Activated naive CD8-positive, alpha-beta T cell treated with anti-CD3 and anti-CD28 coated beads, Interleukin-2, amount 50 U/mL, for 24 hours (primary cell): ENCODE data around the gene DNMBP.

Experiments used
- ATAC-seq: fragments of 150-1000 bp; cut with Tn5 transposase; one replicate; pipeline ENCODE4 v1.10.0; 2021
- DNase-seq: peaks from one replicate; pipeline ENCODE4 v3.0.0; 2021
- H3K27ac Mint-ChIP-seq: one replicate; pipeline ENCODE4 v1.8.0; 2021; ENCODE audit warnings: mild to moderate bottlenecking, mixed read lengths
- H3K27me3 Mint-ChIP-seq: one replicate; pipeline ENCODE4 v1.8.0; 2021; ENCODE audit warnings: mixed read lengths
- H3K36me3 Mint-ChIP-seq: one replicate; pipeline ENCODE4 v1.8.0; 2021; ENCODE audit warnings: low read depth, mixed read lengths
- H3K4me1 Mint-ChIP-seq: one replicate; pipeline ENCODE4 v1.8.0; 2021; ENCODE audit warnings: mixed read lengths
- H3K4me3 Mint-ChIP-seq: one replicate; pipeline ENCODE4 v1.8.0; 2021; ENCODE audit warnings: mild to moderate bottlenecking, moderate library complexity, mixed read lengths
- H3K9me3 Mint-ChIP-seq: one replicate; pipeline ENCODE4 v1.8.0; 2021; ENCODE audit warnings: mixed read lengths

DNMBP gene

DNA sequence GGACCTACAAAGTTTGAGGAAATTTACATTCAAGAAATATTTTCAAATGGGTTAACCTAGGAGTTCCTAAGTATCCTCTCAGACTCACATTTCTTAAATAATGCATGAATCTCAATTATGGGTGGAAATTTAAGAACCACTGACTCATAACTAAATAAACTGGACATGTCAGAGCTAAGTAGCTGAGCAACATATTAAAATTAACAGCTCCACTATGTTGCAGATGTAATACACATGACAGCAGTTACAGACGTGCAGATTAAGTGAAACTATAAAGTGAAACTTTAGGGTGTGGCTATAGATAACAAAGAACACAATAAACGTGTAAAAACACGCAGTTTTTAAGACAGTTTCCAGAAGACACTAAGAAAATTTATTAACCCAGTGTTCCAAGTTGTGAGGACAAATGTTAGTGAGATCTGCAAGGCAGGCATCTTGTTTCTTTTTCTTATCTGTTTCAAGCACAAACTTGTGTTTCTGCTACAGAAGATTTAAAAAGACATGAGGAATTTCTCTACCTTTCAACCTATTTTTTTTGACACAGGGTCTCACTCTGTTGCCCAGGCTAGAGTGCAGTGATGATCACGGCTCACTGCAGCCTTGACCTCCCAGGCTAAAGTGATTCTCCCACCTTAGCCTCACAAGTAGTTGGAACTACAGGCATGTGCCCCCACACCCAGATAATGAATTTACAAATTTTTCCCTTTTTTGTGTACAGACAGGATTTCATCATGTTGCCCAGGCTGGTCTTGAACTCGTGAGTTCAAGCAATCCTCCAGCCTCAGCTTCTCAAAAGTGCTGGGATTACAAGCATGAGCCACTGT is 25.3 kb downstream of the DNMBP start:
- Mint-ChIP-seq H3K27ac (no peak overlapping the region), H3K4me3 (no peak overlapping the region), H3K9me3 (no peaks in the 10 kb centered on the region), H3K36me3 (no peaks in the 10 kb centered on the region), H3K27me3 (no peaks in the 10 kb centered on the region), H3K4me1 (peaks cover 21% of the 10 kb centered on the region)
- no peak for ATAC-seq
- no peak for DNase-seq

DNA sequence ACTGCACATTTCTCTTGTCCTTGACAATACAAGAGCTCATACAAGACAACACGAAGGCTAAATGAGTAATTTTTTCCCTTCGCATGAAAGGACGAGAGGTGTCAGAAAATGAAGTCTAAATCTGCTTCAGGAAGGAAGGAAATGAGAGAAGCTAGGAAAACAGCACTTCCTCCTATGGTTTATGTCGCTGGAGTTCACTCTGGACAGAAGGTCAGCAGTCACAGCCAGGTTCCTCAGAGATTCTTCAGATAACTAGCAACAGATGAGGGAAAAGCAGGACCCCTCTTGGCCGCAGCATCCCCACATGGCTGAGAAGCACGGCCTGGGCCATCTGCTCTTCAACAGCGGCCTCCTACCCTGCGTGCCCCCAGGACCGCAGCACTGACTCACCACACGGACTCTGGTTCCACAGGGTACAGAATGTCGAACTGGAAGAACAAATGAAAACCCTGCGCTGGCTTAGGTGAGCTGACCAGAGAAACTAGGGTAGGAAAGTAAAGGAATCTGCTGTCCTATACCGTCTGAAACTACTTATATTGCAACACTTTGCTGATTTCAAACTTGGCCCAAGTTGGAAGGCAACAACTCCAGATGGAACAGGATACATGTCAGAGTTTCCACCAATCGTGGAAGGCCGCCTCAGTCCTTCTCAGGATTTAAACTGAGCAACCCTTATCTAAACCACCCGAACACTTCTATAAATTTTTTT is 26.3 kb downstream of the DNMBP start:
- H3K9me3 Mint-ChIP-seq, result no peaks in the 10 kb centered on the region
- no peaks in the 10 kb centered on the region for H3K36me3 Mint-ChIP-seq
- no peak overlapping the region for H3K4me3 Mint-ChIP-seq
- peaks cover 21% of the 10 kb centered on the region for H3K4me1 Mint-ChIP-seq
- no peak overlapping the region for H3K27ac Mint-ChIP-seq
- no peaks in the 10 kb centered on the region for H3K27me3 Mint-ChIP-seq
- ATAC-seq (no peak), DNase-seq (no peak)

DNA sequence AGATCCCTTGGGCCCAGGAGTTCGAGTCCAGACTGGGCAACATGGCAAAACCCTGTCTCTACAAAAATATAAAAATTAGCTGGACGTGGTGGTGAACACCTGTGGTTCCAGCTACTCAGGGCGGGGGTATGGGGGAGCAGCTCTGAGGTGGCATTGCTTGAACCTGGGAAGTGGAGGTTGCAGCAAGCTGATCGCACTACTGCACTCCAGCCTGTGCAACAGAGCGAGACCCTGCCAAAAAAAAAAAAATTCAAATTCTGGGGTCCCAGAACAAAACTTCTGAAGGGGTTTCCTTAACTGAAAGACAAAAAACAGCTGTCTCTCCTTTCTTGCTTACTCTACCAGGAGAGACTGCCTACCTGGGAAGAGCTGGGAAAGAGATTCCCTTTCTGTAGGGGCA is 27.0 kb downstream of the DNMBP start:
- H3K27ac Mint-ChIP-seq, result no peak overlapping the region
- no peaks in the 10 kb centered on the region for H3K9me3 Mint-ChIP-seq
- H3K4me1 Mint-ChIP-seq, result peaks cover 21% of the 10 kb centered on the region
- ATAC-seq, result no peak
- no peaks in the 10 kb centered on the region for H3K36me3 Mint-ChIP-seq
- H3K4me3 Mint-ChIP-seq, result no peak overlapping the region
- H3K27me3 Mint-ChIP-seq, result no peaks in the 10 kb centered on the region
- DNase-seq, result no peak

DNA sequence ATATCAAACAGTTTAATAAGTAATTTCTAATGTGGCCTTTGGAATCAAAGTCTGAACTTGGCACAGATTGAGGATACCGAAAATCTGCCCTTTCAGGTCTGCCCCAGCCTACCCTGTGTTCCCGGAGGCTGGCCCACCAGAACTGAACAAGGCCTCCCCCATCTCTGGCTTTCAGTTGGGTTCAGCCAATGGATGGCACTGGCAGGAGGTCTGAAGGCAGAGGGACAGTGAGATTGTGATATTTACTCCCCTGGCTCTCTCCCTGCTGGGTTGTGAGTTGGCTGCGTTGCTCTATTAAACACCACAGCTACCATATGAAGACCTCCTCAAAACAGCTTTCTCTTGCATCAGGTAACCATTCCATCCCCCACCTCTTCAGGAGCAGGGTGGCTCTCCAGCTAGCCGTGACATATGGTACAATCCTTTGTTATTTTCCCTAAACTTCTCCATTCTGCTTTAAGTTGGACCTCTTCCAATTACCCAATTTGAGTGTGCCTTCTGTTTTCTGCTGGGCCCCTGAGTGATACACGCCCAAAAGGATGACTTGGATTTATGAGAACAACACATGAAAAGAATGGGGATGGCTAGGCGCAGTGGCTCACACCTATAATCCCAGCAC is 28.1 kb downstream of the DNMBP start:
- Mint-ChIP-seq H3K27me3 (no peaks in the 10 kb centered on the region), H3K36me3 (no peaks in the 10 kb centered on the region), H3K4me1 (peaks cover 21% of the 10 kb centered on the region), H3K4me3 (no peak overlapping the region), H3K27ac (no peak overlapping the region), H3K9me3 (no peaks in the 10 kb centered on the region)
- DNase-seq (no peak), ATAC-seq (no peak)

DNA sequence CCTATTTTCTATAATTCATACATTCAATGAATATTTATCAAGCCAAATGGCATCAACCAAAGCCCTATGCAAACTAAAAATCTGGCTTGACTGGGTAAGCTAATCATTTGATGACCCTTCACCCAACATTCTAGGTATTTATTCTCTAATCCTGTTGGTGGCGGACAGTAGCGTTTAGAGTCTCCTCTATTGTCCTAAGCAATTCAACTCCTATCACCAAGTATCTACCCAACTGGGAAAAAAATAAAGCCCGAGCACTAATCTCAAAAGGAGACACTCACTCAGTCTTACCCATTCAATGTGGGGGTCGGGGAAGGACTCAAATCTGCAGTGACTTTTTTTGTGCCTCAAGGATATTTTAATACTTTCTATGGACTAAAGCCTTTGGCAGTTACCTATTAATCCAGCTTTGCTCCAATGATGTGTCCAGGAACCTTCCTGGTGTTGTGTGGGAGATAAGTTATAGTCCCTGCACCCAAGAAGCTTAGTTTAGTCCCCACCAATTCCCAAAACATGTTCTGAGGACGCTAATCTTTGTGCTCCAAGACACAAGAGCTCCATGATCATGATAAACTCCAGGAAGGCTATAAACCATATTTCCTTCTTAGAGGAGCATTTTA is 30.6 kb downstream of the DNMBP start:
- H3K4me3 Mint-ChIP-seq, result no peak overlapping the region
- no peaks in the 10 kb centered on the region for H3K36me3 Mint-ChIP-seq
- no peaks in the 10 kb centered on the region for H3K9me3 Mint-ChIP-seq
- H3K4me1 Mint-ChIP-seq, result peaks cover 22% of the 10 kb centered on the region
- DNase-seq (no peak), ATAC-seq (no peak)
- no peaks in the 10 kb centered on the region for H3K27me3 Mint-ChIP-seq
- H3K27ac Mint-ChIP-seq, result no peak overlapping the region

DNA sequence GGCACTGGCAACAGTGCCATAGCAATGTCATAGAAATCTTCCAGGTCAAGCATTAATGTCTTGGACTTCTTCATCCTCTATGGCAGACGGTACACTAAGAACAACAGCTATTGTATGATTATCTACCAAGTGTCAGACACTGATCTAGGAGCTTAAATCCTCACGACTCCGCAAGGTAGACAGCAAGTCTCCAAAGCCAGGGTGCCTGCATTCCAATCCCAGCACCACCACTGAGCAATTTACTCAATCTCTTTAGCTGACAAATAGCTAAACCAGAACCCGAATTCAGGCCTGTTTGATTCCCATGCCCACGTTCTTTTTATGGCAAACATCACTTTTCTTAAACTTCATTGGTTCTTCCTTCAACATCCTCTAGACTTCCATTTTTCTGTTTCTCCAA is 31.8 kb downstream of the DNMBP start:
- Mint-ChIP-seq H3K36me3 (no peaks in the 10 kb centered on the region), H3K27me3 (no peaks in the 10 kb centered on the region), H3K4me1 (peaks cover 12% of the 10 kb centered on the region), H3K4me3 (no peak overlapping the region), H3K9me3 (no peaks in the 10 kb centered on the region), H3K27ac (no peak overlapping the region)
- DNase-seq (no peak), ATAC-seq (no peak)

DNA sequence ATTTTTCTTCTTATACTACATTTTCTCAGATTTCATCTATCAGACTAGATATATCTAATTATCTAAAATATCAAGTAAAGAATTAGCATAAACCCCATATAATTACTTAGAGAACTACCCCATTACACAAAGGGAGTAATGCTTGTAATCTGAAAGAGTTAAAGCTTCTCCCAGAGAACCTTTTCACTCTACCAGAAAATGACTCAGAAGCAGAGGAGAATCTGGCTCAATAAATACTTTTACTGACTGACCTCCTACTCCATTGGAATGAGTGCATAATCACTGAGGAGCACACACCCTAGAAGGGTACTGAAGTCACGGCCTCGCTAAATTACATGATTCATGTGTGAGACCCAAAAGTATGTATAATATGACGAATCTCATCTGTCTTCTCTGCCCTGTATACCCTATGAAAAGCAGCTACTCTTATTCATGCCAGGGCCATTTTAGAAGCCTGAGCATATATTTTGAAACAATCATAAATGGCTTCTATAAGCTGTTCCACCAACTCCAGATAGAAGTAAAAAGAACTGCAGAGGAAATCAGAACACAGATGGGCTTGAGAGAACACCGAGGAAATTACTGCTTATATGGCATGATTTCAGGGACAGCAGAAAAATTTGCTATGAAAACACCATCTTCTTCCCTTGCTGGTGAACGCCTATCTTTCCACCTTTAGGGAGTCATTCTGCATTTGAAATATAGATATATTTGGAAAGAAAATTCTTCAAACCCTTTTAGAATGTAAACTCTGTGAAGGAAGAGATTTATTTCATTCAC is 32.7 kb downstream of the DNMBP start:
- H3K27ac Mint-ChIP-seq, result no peak overlapping the region
- DNase-seq (no peak), ATAC-seq (no peak)
- no peaks in the 10 kb centered on the region for H3K36me3 Mint-ChIP-seq
- H3K27me3 Mint-ChIP-seq, result no peaks in the 10 kb centered on the region
- H3K9me3 Mint-ChIP-seq, result no peaks in the 10 kb centered on the region
- H3K4me3 Mint-ChIP-seq, result no peak overlapping the region
- peaks cover 11% of the 10 kb centered on the region for H3K4me1 Mint-ChIP-seq

DNA sequence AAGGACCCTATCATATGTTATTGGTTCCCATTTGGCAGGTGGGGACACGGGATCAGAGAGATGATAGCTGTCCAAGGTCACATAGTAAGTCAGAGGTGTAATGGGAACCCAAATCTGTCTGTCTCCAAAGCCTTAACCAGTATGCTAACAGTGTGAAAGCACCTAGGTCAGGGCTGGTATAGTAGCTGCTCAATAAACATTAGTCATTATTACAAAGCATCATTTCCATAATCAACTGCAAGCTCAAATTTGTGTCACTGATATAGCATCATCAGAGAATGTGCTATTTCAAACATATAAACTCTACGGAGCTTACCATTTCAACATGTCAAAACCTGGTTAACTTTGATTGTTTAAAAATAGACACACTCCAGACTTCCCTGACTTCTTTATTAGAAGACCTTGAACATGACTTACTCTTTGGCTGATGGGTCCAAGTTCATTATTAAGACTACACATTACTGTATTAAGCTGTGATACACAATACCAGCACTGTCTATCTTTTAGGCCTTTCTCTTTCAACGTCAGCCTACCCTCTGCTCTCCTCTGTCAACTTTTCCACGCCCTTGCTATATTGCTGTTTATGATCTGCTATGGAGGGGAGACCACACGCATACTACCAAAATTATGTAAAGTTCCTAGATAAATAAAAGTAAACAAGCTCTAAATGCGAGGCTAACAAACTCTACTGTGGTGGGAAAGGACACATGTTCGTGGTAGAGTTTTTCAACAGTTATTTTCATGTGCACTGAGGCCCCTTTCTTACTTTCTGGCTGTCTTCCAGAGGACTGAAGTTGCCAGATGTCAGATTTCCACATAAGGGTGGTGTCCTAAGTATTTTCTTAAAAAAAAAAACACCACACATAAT is 33.6 kb downstream of the DNMBP start:
- H3K4me1 Mint-ChIP-seq, result peaks cover 11% of the 10 kb centered on the region
- ATAC-seq (no peak), DNase-seq (no peak)
- no peak overlapping the region for H3K4me3 Mint-ChIP-seq
- no peaks in the 10 kb centered on the region for H3K27me3 Mint-ChIP-seq
- no peaks in the 10 kb centered on the region for H3K36me3 Mint-ChIP-seq
- H3K9me3 Mint-ChIP-seq, result no peaks in the 10 kb centered on the region
- no peak overlapping the region for H3K27ac Mint-ChIP-seq

DNA sequence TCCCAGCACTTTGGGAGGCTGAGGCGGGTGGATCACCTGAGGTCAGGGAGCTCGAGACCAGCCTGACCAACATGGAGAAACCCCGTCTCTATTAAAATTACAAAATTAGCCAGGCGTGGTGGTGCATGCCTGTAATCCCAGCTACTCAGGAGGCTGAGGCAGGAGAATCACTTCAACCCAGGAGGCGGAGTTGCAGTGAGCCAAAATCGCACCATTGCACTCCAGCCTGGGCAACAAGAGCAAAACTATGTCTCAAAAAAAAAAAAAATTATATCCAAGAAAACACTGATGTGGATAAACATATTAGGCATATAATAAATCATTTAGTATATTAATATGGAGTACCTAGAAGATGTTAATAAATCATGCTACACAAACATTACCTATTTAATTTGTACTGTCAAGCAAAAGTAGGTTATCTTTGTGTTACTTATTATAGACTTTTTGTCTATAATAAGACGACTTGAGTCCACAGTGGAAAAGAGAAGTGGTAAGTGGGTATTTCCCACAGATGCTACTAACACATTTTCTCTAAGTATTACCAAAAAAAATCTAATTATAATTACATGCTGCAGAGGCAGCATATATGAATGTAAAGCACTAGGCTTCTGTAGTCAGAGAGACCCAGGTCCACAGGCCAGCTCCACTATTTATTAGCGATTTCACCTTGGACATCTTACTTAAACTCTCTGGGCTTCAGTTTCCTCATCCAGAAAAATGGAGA is 34.5 kb downstream of the DNMBP start:
- H3K9me3 Mint-ChIP-seq, result no peaks in the 10 kb centered on the region
- no peak for DNase-seq
- peaks cover 2% of the 10 kb centered on the region for H3K36me3 Mint-ChIP-seq

DNA sequence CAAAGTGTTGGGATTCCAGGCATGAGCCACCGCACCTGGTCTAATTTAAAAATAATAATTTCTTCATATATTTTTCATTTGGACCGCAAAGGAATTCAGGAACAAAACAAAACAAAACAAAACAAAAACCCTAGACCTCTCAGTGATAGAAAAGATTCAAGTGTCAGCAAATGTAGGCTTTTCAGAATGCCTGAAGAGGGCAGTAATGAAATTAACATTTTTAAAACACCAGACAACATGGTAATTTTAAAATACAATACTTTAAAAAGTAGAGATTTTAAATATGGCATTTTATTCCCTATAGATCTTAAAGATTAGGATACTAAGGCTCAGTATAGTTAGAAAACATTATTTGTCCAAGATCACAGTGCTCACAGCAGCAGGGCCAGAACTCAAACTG is 36.6 kb downstream of the DNMBP start:
- no peak overlapping the region for H3K27ac Mint-ChIP-seq
- H3K27me3 Mint-ChIP-seq, result no peaks in the 10 kb centered on the region
- DNase-seq (no peak), ATAC-seq (no peak)
- no peak overlapping the region for H3K4me3 Mint-ChIP-seq
- H3K36me3 Mint-ChIP-seq, result peaks cover 3% of the 10 kb centered on the region
- H3K4me1 Mint-ChIP-seq, result peaks cover 3% of the 10 kb centered on the region
- no peaks in the 10 kb centered on the region for H3K9me3 Mint-ChIP-seq

More for the DNA sequence above, 34.5 kb downstream of the DNMBP start:
- Mint-ChIP-seq H3K27ac (no peak overlapping the region), H3K4me1 (peaks cover 9% of the 10 kb centered on the region), H3K4me3 (no peak overlapping the region), H3K27me3 (no peaks in the 10 kb centered on the region)
- ATAC-seq, result no peak

DNA sequence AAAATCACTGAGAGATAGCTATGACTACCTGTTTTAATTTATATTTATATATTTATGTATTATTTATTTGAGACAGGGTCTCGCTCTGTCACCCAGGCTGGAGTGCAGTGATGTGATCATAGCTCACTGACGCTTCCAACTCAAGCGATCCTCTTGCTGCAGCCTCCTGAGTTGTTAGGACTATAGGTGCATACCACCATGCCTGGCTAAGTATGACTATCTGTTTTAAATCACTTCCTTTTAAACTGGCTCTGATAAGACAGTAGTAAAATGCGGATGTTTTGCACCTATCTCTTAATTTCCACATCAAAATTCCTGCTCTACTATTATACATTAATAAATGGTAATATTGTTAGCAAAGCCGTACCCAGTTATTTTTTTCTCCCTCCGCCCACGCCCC is 41.8 kb downstream of the DNMBP start:
- peaks cover 7% of the 10 kb centered on the region for H3K36me3 Mint-ChIP-seq
- H3K9me3 Mint-ChIP-seq, result no peaks in the 10 kb centered on the region
- no peak overlapping the region for H3K27ac Mint-ChIP-seq
- H3K4me1 Mint-ChIP-seq, result no peaks in the 10 kb centered on the region
- ATAC-seq (no peak), DNase-seq (no peak)
- H3K4me3 Mint-ChIP-seq, result no peak overlapping the region
- no peaks in the 10 kb centered on the region for H3K27me3 Mint-ChIP-seq

DNA sequence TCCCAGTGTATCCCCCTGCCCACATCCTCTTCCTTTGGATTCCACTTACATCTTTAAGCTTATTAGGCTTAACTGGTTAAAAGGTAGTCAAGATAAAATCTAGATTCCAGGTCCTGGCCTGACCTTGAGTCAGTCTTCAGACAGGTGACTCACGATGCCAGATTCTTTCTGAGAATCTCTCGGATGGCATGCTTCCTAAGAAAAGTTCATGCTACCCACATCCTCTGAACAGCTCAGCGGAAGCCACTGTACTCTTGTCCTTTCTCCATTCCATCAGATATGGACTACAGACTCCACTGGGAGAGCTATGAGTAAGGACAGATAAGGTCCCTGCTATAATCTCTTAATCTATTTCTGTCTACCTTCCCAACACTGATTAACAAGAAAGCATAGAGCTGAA is 43.4 kb downstream of the DNMBP start:
- Mint-ChIP-seq H3K9me3 (no peaks in the 10 kb centered on the region), H3K27ac (no peak overlapping the region), H3K4me1 (no peaks in the 10 kb centered on the region), H3K36me3 (peaks cover 7% of the 10 kb centered on the region), H3K4me3 (no peak overlapping the region), H3K27me3 (no peaks in the 10 kb centered on the region)
- DNase-seq, result no peak
- no peak for ATAC-seq

DNA sequence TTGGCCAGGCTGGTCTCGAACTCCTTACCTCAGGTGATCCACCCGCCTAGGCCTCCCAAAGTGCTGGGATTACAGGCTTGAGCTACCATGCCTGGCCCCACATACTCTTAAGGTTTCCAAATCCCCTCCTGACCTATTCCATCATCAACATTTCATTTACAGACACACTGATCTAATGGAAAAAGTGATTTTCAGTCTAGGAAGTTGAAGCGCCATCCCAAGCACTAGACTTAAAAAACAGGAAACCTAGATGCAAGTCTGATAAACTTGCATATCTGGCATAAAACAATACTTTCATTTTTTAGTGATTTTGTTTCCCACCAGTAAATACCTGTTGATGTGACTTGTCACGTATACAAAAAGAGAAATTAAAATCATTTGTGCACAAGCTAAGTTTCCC is 44.0 kb downstream of the DNMBP start:
- H3K9me3 Mint-ChIP-seq, result no peaks in the 10 kb centered on the region
- H3K27ac Mint-ChIP-seq, result no peak overlapping the region
- H3K27me3 Mint-ChIP-seq, result no peaks in the 10 kb centered on the region
- ATAC-seq, result no peak
- DNase-seq, result no peak
- H3K36me3 Mint-ChIP-seq, result peaks cover 7% of the 10 kb centered on the region
- no peak overlapping the region for H3K4me3 Mint-ChIP-seq
- no peaks in the 10 kb centered on the region for H3K4me1 Mint-ChIP-seq
